ENCODE measurements around the gene GABRQ.

Gene GABRQ

GRCh38 chrX:152647978-152648377 is 10.3 kb downstream of the GABRQ start:
- no peak overlapping the region for H2BK120ac ChIP-seq (ENCODE audit: low read depth, low read length)
- no peaks in the 10 kb centered on the region for H3K79me1 ChIP-seq (replicated peaks; ENCODE audit: low read length, poor library complexity, severe bottlenecking)
- H2AFZ ChIP-seq (ENCODE audit: low read depth, low read length) = no peak overlapping the region
- H3K36me3 ChIP-seq (ENCODE audit: control insufficient read depth in 1 of 2, insufficient read depth in 2 of 2, low read depth in 1 of 2, low read length in 2 of 2) = no peaks in the 10 kb centered on the region
- no peak overlapping the region for H3K4me3 ChIP-seq (ENCODE audit: insufficient read depth in 1 of 2, low read depth in 1 of 2, low read length in 2 of 2)
- H3K14ac ChIP-seq (ENCODE audit: low read length in 2 of 2) = no peak overlapping the region
- no peak overlapping the region for H3K27ac ChIP-seq (ENCODE audit: low read length, poor library complexity, severe bottlenecking)
- H2AK5ac ChIP-seq (ENCODE audit: low read length, severe bottlenecking) = no peak overlapping the region
- WGBS = 86% methylated on average over 4 of the region's 5 CpGs
- H3K4me1 ChIP-seq (ENCODE audit: control insufficient read depth, insufficient read depth, low read depth, low read length) = no peaks in the 10 kb centered on the region
- peaks cover 0 to 53% of the 10 kb centered on the region in 2 experiments for H3K27me3 ChIP-seq (ENCODE audit: control insufficient read depth in 1 of 2, insufficient read depth in 1 of 2, low read length in 2 of 2)
- H2BK12ac ChIP-seq (ENCODE audit: low read length in 2 of 2) = no peak overlapping the region
- H3K9ac ChIP-seq (ENCODE audit: low read length) = no peak overlapping the region
- H3K23ac ChIP-seq (ENCODE audit: low read length in 2 of 2) = no peak overlapping the region
- H3K18ac ChIP-seq (ENCODE audit: low read depth in 1 of 2, low read length in 2 of 2) = no peak overlapping the region
- H4K91ac ChIP-seq (ENCODE audit: low read length) = no peak overlapping the region
- H2BK15ac ChIP-seq (ENCODE audit: low read depth, poor library complexity, severe bottlenecking) = no peak overlapping the region
- no peak overlapping the region for H2BK5ac ChIP-seq (ENCODE audit: low read depth, low read length, poor library complexity, severe bottlenecking)
- peaks cover 3% of the 10 kb centered on the region for H3K9me3 ChIP-seq (ENCODE audit: control insufficient read depth, low read length)
- H3K4me2 ChIP-seq (ENCODE audit: low read length, poor library complexity, severe bottlenecking) = no peak overlapping the region
- no peak overlapping the region for H3K4ac ChIP-seq (ENCODE audit: low read depth in 1 of 2, low read length in 2 of 2)
- DNase-seq = no peak
- no peak overlapping the region for H4K8ac ChIP-seq (ENCODE audit: low read length)

- H4K8ac ChIP-seq (ENCODE audit: low read length) = no peak overlapping the region
- H3K4ac ChIP-seq (ENCODE audit: low read depth in 1 of 2, low read length in 2 of 2) = no peak overlapping the region
- no peak overlapping the region for H2AFZ ChIP-seq (ENCODE audit: low read depth, low read length)
- no peak overlapping the region for H2BK120ac ChIP-seq (ENCODE audit: low read depth, low read length)
- H3K9me3 ChIP-seq (ENCODE audit: control insufficient read depth, low read length) = peaks cover 3% of the 10 kb centered on the region
- H3K4me3 ChIP-seq (ENCODE audit: insufficient read depth in 1 of 2, low read depth in 1 of 2, low read length in 2 of 2) = no peak overlapping the region
- peaks cover 0 to 53% of the 10 kb centered on the region in 2 experiments for H3K27me3 ChIP-seq (ENCODE audit: control insufficient read depth in 1 of 2, insufficient read depth in 1 of 2, low read length in 2 of 2)
- DNase-seq = no peak
- H2AK5ac ChIP-seq (ENCODE audit: low read length, severe bottlenecking) = no peak overlapping the region
- no peak overlapping the region for H2BK12ac ChIP-seq (ENCODE audit: low read length in 2 of 2)
- H3K4me1 ChIP-seq (ENCODE audit: control insufficient read depth, insufficient read depth, low read depth, low read length) = no peaks in the 10 kb centered on the region
- H2BK5ac ChIP-seq (ENCODE audit: low read depth, low read length, poor library complexity, severe bottlenecking) = no peak overlapping the region
- H4K91ac ChIP-seq (ENCODE audit: low read length) = no peak overlapping the region
- no peaks in the 10 kb centered on the region for H3K79me1 ChIP-seq (replicated peaks; ENCODE audit: low read length, poor library complexity, severe bottlenecking)
- WGBS = 82% methylated on average over 4 of the region's 6 CpGs
- no peak overlapping the region for H3K4me2 ChIP-seq (ENCODE audit: low read length, poor library complexity, severe bottlenecking)
- no peak overlapping the region for H3K14ac ChIP-seq (ENCODE audit: low read length in 2 of 2)
- H3K18ac ChIP-seq (ENCODE audit: low read depth in 1 of 2, low read length in 2 of 2) = no peak overlapping the region
- H3K23ac ChIP-seq (ENCODE audit: low read length in 2 of 2) = no peak overlapping the region
- no peak overlapping the region for H3K27ac ChIP-seq (ENCODE audit: low read length, poor library complexity, severe bottlenecking)
- H3K36me3 ChIP-seq (ENCODE audit: control insufficient read depth in 1 of 2, insufficient read depth in 2 of 2, low read depth in 1 of 2, low read length in 2 of 2) = no peaks in the 10 kb centered on the region
- no peak overlapping the region for H3K9ac ChIP-seq (ENCODE audit: low read length)
- no peak overlapping the region for H2BK15ac ChIP-seq (ENCODE audit: low read depth, poor library complexity, severe bottlenecking)
These were observed 14.4 kb downstream of the GABRQ start for GRCh38 chrX:152652060-152652459.

- Histone ChIP-seq H3K9ac (ENCODE audit: low read length) (no peak overlapping the region), H3K14ac (ENCODE audit: low read length in 2 of 2) (no peak overlapping the region), H2AK5ac (ENCODE audit: low read length, severe bottlenecking) (no peak overlapping the region), H3K18ac (ENCODE audit: low read depth in 1 of 2, low read length in 2 of 2) (no peak overlapping the region), H2BK120ac (ENCODE audit: low read depth, low read length) (no peak overlapping the region), H3K23ac (ENCODE audit: low read length in 2 of 2) (no peak overlapping the region), H3K27ac (ENCODE audit: low read length, poor library complexity, severe bottlenecking) (no peak overlapping the region), H2AFZ (ENCODE audit: low read depth, low read length) (no peak overlapping the region), H3K79me1 (replicated peaks; ENCODE audit: low read length, poor library complexity, severe bottlenecking) (no peaks in the 10 kb centered on the region), H3K36me3 (ENCODE audit: control insufficient read depth in 1 of 2, insufficient read depth in 2 of 2, low read depth in 1 of 2, low read length in 2 of 2) (no peaks in the 10 kb centered on the region), H2BK5ac (ENCODE audit: low read depth, low read length, poor library complexity, severe bottlenecking) (no peak overlapping the region), H3K4me1 (ENCODE audit: control insufficient read depth, insufficient read depth, low read depth, low read length) (no peaks in the 10 kb centered on the region), H4K8ac (ENCODE audit: low read length) (no peak overlapping the region), H2BK15ac (ENCODE audit: low read depth, poor library complexity, severe bottlenecking) (no peak overlapping the region), H3K27me3 (ENCODE audit: control insufficient read depth in 1 of 2, insufficient read depth in 1 of 2, low read length in 2 of 2) (peaks cover 0 to 50% of the 10 kb centered on the region in 2 experiments), H3K4me3 (ENCODE audit: insufficient read depth in 1 of 2, low read depth in 1 of 2, low read length in 2 of 2) (no peak overlapping the region), H4K91ac (ENCODE audit: low read length) (no peak overlapping the region), H3K4ac (ENCODE audit: low read depth in 1 of 2, low read length in 2 of 2) (no peak overlapping the region), H2BK12ac (ENCODE audit: low read length in 2 of 2) (no peak overlapping the region), H3K9me3 (ENCODE audit: control insufficient read depth, low read length) (peaks cover 3% of the 10 kb centered on the region), H3K4me2 (ENCODE audit: low read length, poor library complexity, severe bottlenecking) (no peak overlapping the region)
- no peak for DNase-seq
- 89% methylated on average over 16 of the region's 16 CpGs for WGBS
These were observed 14.8 kb downstream of the GABRQ start for GRCh38 chrX:152652467-152652866.

- Histone ChIP-seq H2BK5ac (ENCODE audit: low read depth, low read length, poor library complexity, severe bottlenecking) (no peak overlapping the region), H2BK12ac (ENCODE audit: low read length in 2 of 2) (no peak overlapping the region), H3K4me1 (ENCODE audit: control insufficient read depth, insufficient read depth, low read depth, low read length) (no peaks in the 10 kb centered on the region), H3K27me3 (ENCODE audit: control insufficient read depth in 1 of 2, insufficient read depth in 1 of 2, low read length in 2 of 2) (peaks cover 0 to 34% of the 10 kb centered on the region in 2 experiments), H3K23ac (ENCODE audit: low read length in 2 of 2) (no peak overlapping the region), H2AK5ac (ENCODE audit: low read length, severe bottlenecking) (no peak overlapping the region), H4K8ac (ENCODE audit: low read length) (no peak overlapping the region), H3K4me3 (ENCODE audit: insufficient read depth in 1 of 2, low read depth in 1 of 2, low read length in 2 of 2) (no peak overlapping the region), H3K36me3 (ENCODE audit: control insufficient read depth in 1 of 2, insufficient read depth in 2 of 2, low read depth in 1 of 2, low read length in 2 of 2) (no peaks in the 10 kb centered on the region), H3K27ac (ENCODE audit: low read length, poor library complexity, severe bottlenecking) (no peak overlapping the region), H3K79me1 (replicated peaks; ENCODE audit: low read length, poor library complexity, severe bottlenecking) (no peaks in the 10 kb centered on the region), H3K4me2 (ENCODE audit: low read length, poor library complexity, severe bottlenecking) (no peak overlapping the region), H2AFZ (ENCODE audit: low read depth, low read length) (no peak overlapping the region), H2BK15ac (ENCODE audit: low read depth, poor library complexity, severe bottlenecking) (no peak overlapping the region), H4K91ac (ENCODE audit: low read length) (no peak overlapping the region), H3K9ac (ENCODE audit: low read length) (no peak overlapping the region), H3K9me3 (ENCODE audit: control insufficient read depth, low read length) (no peaks in the 10 kb centered on the region), H3K14ac (ENCODE audit: low read length in 2 of 2) (no peak overlapping the region), H2BK120ac (ENCODE audit: low read depth, low read length) (no peak overlapping the region), H3K4ac (ENCODE audit: low read depth in 1 of 2, low read length in 2 of 2) (no peak overlapping the region), H3K18ac (ENCODE audit: low read depth in 1 of 2, low read length in 2 of 2) (no peak overlapping the region)
- WGBS = 100% methylated on average over 1 of the region's 4 CpGs
- DNase-seq = no peak
These were observed 18.4 kb downstream of the GABRQ start for GRCh38 chrX:152656087-152656486.
